ENCODE measurements around the gene NDUFB10.

GRCh38 chr16:1960665-1961630, 1.6 kb downstream of the NDUFB10 start:
- TF ChIP-seq CTCF (IDR thresholded peaks at IDR 0.05; ENCODE audit: low read length) (no peak), EZH2 (IDR thresholded peaks at IDR 0.05; ENCODE audit: borderline replicate concordance, low read length) (no peak)
